ENCODE measurements around the gene PGLYRP2.
"Not testable (repeated sequence)": the region's sequence is repeated elsewhere in the genome, so short reads cannot be mapped to it uniquely, and the experiment has no call there.

The PGLYRP2 gene

GRCh38 chr19:15479391-15480345 is at the start of gene PGLYRP2:
PGLYRP2 (minus strand) TSS chr19:15479501; CDS start chr19:15479371, 130 bp downstream.
- DNase-seq (ENCODE audit: low spot score) = no peak

GRCh38 chr19:15527705-15528104 is 48.4 kb upstream of the PGLYRP2 start:
- DNase-seq (ENCODE audit: low spot score) = no peak

DNA sequence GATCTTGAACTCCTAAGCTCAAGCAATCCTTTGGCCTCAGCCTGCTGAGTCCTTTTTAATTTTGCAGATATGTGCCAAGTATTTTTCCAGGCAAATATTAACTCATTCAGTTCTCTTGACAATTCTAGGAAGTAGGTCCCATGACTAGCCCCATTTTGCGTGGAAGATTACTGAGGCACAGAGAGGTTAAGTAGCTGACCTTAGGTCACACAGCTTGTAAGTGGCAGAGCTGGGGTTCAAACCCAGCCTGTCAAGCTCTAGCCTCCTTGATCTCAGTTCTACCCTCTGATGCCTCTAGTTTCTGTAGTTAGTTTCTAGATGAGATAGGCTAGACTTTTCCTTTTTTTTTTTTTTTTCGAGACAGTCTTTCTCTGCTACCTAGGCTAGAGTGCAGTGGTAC is 47.1 kb upstream of the PGLYRP2 start:
- DNase-seq (ENCODE audit: low spot score) = no peak

GRCh38 chr19:15525291-15525690 is 46.0 kb upstream of the PGLYRP2 start:
- DNase-seq (ENCODE audit: low spot score) = no peak

DNA sequence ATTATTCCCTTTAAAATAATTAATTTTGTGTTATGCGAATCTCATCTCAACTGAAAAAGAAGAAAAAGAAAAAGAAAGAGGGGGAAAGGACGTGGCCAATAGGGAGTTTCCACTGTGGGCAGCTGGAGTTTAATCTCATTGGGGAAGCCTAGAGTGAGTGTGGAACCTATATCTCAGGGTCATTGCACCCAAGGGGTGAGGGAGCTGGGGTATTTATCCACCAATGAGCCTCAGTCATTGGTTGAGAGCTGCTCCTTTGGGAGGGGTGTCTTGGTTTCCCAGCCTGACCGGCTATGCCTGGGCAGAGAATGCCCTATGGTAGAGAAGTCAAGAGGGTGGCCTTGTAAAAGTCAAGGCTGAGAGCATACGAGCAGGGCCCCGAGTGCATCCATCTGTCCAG is 45.5 kb upstream of the PGLYRP2 start:
- no peak for DNase-seq (ENCODE audit: low spot score)

GRCh38 chr19:15519433-15519976 is 40.2 kb upstream of the PGLYRP2 start:
- DNase-seq (ENCODE audit: low spot score) = no peak

- no peak for DNase-seq (ENCODE audit: low spot score)
These were observed 38.5 kb upstream of the PGLYRP2 start for GRCh38 chr19:15517778-15518177.

- no peak for DNase-seq (ENCODE audit: low spot score)
These were observed 37.1 kb upstream of the PGLYRP2 start for GRCh38 chr19:15516363-15516762.

DNA sequence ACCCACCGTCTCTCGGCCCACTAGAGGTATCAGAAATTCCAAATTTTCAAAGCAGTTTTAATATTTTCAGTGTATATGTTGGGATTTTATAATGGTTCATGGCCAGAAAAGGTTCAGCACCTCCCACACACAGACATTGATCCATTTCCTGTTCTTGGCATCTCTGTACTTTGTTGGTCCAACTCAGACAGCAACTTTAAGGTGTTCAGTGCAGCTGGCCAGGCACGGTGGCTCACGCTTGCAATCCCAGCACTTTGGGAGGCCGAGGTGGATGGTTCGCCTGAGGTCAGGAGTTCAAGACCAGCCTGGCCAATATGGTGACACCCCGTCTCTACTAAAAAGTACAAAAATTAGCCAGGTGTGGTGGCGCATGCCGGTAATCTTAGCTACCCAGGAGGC is 35.9 kb upstream of the PGLYRP2 start:
- DNase-seq (ENCODE audit: low spot score) = not testable (repeated sequence)

DNA sequence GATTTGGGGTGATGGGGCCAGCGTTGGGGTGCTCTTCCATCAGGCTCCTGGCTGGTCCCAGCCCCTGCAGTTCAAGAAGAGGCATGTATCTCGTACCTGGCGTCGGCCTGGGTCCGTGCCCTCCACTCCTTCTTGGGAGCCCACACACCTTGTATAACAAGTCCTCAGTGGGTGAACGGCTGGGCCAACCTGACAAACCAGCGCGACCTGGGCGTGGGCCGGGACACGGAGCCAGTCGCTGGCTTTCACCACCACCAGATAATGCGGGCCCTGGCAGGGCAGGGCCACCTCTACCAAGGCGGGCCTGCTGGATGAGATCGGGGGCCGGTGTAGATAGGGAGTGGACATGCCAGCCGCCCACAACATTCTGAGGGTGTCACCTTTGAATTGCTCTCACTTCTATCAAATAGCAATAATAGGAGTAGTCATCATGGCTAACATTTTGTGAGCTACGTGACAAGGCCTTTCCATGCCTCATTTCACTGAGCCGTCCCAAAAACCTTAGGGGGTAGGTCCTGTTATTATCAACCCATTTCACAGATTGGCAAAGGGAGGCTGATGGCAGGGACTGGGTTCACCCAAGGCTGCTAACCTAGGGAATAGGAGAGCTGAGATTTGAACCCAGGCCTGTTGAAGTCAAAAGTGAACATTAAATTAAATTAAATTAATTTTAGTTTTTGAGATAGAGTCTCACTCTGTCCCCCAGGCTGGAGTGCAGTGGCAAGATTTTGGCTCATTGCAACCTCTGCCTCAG is 32.5 kb upstream of the PGLYRP2 start:
- DNase-seq (ENCODE audit: low spot score) = no peak

- no peak for DNase-seq (ENCODE audit: low spot score)
These were observed 28.9 kb upstream of the PGLYRP2 start, which contains the start of gene CYP4F22 for GRCh38 chr19:15508035-15508710. CYP4F22 (plus strand) TSS chr19:15508525; CDS start chr19:15525337, 16,812 bp downstream.

DNA sequence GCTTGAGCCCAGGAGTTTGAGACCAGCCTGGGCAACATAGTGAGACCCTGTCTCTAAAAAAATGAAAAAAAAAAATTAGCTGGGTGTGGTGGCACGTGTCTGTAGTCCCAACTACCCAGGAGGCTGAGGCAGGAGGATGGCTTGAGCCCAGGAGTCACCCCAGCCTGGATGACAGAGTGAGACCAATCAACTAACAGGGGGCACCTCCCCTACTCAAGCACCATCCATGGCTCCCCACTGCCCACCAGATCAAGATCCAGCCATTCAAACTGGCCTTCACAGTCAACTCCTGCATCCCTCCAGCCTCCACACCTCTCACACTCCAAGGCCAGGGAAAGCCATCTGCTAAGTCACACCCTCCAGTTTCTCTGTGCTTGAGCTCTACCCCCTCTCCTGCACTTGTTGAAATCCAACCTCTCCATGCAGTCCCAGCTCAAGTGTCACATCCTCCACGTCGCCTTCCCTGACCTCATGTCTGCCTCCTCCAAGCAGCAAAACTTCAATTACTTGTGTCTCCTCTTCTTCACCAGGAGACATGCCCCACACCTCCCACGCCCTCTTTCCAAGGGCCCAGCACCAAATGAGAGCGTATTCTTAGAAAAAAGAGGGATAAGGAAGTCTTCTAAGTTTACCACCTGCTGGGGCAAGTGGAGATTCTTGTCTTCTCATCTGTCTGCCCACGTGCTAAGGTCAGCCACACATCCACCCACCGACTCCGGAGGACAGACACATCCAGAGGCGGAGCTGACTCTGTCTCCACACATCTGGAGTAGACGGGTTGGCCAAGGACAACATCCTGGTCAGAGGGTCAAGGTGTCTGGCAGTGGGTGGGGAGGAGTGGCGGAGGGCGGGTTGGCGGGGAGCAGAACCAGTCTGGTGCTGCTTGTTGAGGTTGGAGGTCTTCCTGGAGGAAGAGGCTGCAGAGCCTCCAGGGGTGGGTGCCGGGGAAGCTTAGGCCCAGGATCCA is 28.1 kb upstream of the PGLYRP2 start:
- no peak for DNase-seq (ENCODE audit: low spot score)

DNA sequence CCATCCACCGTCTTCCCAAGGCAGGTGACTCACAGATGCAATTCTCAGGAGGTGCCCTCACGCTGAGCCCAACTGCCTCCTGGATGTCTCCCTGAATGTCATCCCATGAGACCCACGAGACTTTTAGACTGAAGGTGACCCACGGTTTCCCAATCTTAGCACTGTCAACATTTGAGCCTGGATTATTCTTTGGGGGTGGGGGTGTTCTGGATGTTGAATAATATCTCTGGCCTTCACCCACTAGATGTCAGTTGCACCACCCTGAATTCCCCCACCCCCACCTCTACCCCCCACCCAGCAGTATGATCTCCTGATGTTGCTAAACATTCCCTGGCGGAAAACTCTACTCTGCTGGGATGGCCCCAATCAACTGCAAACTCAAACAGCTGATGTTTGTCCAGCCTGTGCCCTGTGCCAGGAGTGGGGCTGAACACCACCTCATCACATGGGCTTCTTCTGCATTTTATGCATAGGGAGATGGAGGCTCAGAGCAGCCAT is 26.8 kb upstream of the PGLYRP2 start:
- DNase-seq (ENCODE audit: low spot score) = no peak

- no peak for DNase-seq (ENCODE audit: low spot score)
These were observed 23.0 kb upstream of the PGLYRP2 start for GRCh38 chr19:15502264-15502663.

GRCh38 chr19:15501596-15501995 is 22.3 kb upstream of the PGLYRP2 start:
- DNase-seq (ENCODE audit: low spot score) = no peak

- DNase-seq (ENCODE audit: low spot score) = no peak
These were observed 19.6 kb upstream of the PGLYRP2 start for GRCh38 chr19:15498910-15499309.

- no peak for DNase-seq (ENCODE audit: low spot score)
These were observed 19.0 kb upstream of the PGLYRP2 start for GRCh38 chr19:15498156-15498858.

GRCh38 chr19:15495151-15495550 is 15.8 kb upstream of the PGLYRP2 start:
- DNase-seq (ENCODE audit: low spot score) = no peak

DNA sequence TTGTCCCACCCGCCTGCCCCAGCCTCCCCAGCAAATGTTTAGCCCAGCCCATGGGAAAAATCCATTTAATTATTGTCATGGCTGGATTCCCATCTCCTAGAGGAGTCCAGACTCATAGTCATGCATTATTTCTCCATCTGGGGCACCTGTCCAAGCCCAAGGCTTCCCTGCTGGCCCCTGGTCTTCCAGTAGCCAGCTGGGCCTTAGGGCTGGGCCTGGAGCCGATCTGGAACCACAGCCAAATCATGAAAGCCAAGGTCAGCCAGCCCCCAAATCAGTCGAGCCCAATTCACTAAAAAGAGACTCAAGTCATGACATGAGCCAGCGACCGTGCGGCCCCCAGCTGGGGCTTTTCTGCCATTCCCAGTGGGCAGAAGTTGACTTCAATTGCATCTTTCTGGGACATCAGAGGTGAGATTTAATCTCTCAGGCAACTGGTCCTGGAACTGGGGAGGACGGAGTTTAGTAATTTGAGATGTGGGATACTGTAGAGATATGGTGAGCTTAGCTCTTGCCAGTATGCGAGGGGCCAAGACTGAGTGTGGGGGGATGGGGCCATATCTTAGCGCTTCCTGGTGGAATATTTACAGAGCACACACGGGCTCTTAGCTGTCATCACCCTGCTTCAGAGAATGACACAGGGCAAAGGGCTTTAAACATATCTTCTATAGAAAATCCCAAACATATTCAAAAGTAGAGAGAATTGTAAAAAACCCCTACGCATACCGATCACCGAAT is 9.4 kb upstream of the PGLYRP2 start:
- DNase-seq (ENCODE audit: low spot score) = no peak

Data from AG08395 (cell line).